BE2C (cell line): Measurements from ENCODE around the gene GRK2.

Experiments used
- DNase-seq: peaks from one replicate; pipeline ENCODE4 v3.0.0-alpha.2; 2020
- H3K27me3 ChIP-seq: fragments of 250-450 bp; sonication (Bioruptor Pico); 2 replicates; pipeline ENCODE4 v1.5.1; 2020; ENCODE audit warnings: mild to moderate bottlenecking
- H3K36me3 ChIP-seq: fragments of 250-450 bp; sonication (Bioruptor Pico); 2 replicates; pipeline ENCODE4 v1.5.1; 2020; ENCODE audit warnings: mild to moderate bottlenecking
- H3K4me1 ChIP-seq: fragments of 250-450 bp; sonication (Bioruptor Pico); 2 replicates; pipeline ENCODE4 v1.5.1; 2020
- H3K4me3 ChIP-seq: 2 replicates; pipeline ENCODE4 v1.5.1; 2011; ENCODE audit warnings: low read depth, low read length
- H3K9me3 ChIP-seq: fragments of 250-450 bp; sonication (Bioruptor Pico); 2 replicates; pipeline ENCODE4 v1.5.1; 2020
- CTCF ChIP-seq: IDR thresholded peaks from 2 replicates; pipeline ENCODE4 v1.5.1; 2012; ENCODE audit warnings: mild to moderate bottlenecking, low read depth, low read length

GRK2 gene

GRCh38 chr11:67269401-67270255 is 3.4 kb downstream of the GRK2 start:
- no peak for DNase-seq

GRCh38 chr11:67270256-67271204 is 4.3 kb downstream of the GRK2 start:
- peak overlapping the region; percentile 28 for H3K4me3 ChIP-seq
- H3K9me3 ChIP-seq: no peaks in the 10 kb centered on the region
- no peak for TF ChIP-seq CTCF
- H3K4me1 ChIP-seq: peaks cover 29% of the 10 kb centered on the region
- no peak for DNase-seq
- H3K27me3 ChIP-seq: no peaks in the 10 kb centered on the region
- H3K36me3 ChIP-seq: peaks cover 18% of the 10 kb centered on the region

More at GRCh38 chr11:67269401-67270255, 3.4 kb downstream of the GRK2 start:
- Histone ChIP-seq H3K4me3 (peak overlapping the region; percentile 28), H3K9me3 (no peaks in the 10 kb centered on the region), H3K36me3 (peaks cover 18% of the 10 kb centered on the region), H3K27me3 (no peaks in the 10 kb centered on the region), H3K4me1 (peaks cover 29% of the 10 kb centered on the region)
- TF ChIP-seq CTCF: no peak

DNA sequence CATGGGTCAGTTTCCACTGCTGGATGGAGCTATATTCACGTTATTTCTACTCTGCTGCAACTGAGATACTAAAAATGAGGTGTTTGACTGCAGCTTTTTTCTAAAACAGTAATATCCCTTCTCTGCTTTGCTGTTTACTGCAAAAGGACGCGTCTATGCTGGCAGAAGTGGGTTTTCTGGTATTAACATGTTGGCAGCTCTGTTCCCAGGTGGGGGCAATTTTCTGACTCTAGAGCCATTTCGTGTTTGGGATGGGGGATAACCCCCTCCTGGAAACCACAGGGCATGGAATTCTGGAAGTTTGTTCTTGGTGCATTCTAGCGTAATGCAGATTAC is 4.9 kb downstream of the GRK2 start:
- H3K9me3 ChIP-seq: no peaks in the 10 kb centered on the region
- no peak for DNase-seq
- peaks cover 21% of the 10 kb centered on the region for H3K36me3 ChIP-seq
- peaks cover 33% of the 10 kb centered on the region for H3K4me1 ChIP-seq
- no peaks in the 10 kb centered on the region for H3K27me3 ChIP-seq
- TF ChIP-seq CTCF: no peak
- peak overlapping the region; percentile 5; the same call in 1 of the 2 replicates for H3K4me3 ChIP-seq

- TF ChIP-seq CTCF: no peak
- peaks cover 38% of the 10 kb centered on the region for H3K4me1 ChIP-seq
- H3K9me3 ChIP-seq: no peaks in the 10 kb centered on the region
- no peaks in the 10 kb centered on the region for H3K27me3 ChIP-seq
- peaks cover 21% of the 10 kb centered on the region for H3K36me3 ChIP-seq
- DNase-seq: peak; percentile 88
- peak overlapping the region; percentile 7; the same call in 1 of the 2 replicates for H3K4me3 ChIP-seq
Measured at GRCh38 chr11:67271541-67272284, 5.4 kb downstream of the GRK2 start.

- no peak for DNase-seq
- Histone ChIP-seq H3K9me3 (no peaks in the 10 kb centered on the region), H3K27me3 (no peaks in the 10 kb centered on the region), H3K4me3 (no peak overlapping the region), H3K4me1 (peaks cover 45% of the 10 kb centered on the region), H3K36me3 (peaks cover 21% of the 10 kb centered on the region)
- TF ChIP-seq CTCF: no peak
Measured at GRCh38 chr11:67272327-67273259, 6.3 kb downstream of the GRK2 start.
